GM10248 (cell line): ENCODE data around the gene IER5.

Experiments used
- CTCF ChIA-PET: fragments of 300-600 bp; sonication (Branson Sonifier 250); formaldehyde crosslinking; extraction: SDS; loops from one replicate; lab custom pipeline; 2021; ENCODE audit warnings: antibody characterized with exemption; lab: Yijun Ruan, JAX
- POLR2A ChIA-PET: fragments of 350-650 bp; sonication (Branson Sonifier 250); formaldehyde crosslinking; extraction: SDS; loops from one replicate; lab custom pipeline; 2020; ENCODE audit warnings: antibody characterized with exemption; lab: Yijun Ruan, JAX
- DNase-seq: peaks from one replicate; pipeline ENCODE4 v3.0.0; 2012; ENCODE audit errors: extremely low spot score
- CTCF ChIP-seq: IDR thresholded peaks from 2 replicates; pipeline ENCODE4 v1.5.1; 2012; ENCODE audit warnings: mild to moderate bottlenecking, low read depth; ENCODE audit errors: extremely low read depth, missing control alignments, control extremely low read depth

IER5 gene

GRCh38 chr1:181061891-181062835, 26.3 kb upstream of the IER5 start:
- peak; percentile 79 for DNase-seq
- ChIA-PET POLR2A (interaction anchor here (0.6 to 1.7 kb wide), 8 partner anchors 17 to 91 kb away, joined by 3 to 11 read pairs (median 3); partner anchors contain the start of gene IER5), CTCF (interaction anchor here (0.7 to 5.3 kb wide), 16 partner anchors 11 to 547 kb away, joined by 3 to 29 read pairs (median 4); no protein-coding TSS in a partner anchor)
- no peak for TF ChIP-seq CTCF

GRCh38 chr1:181062836-181063428, 25.6 kb upstream of the IER5 start:
- ChIA-PET POLR2A (interaction anchor here (0.6 to 1.7 kb wide), 7 partner anchors 16 to 41 kb away, joined by 3 to 11 read pairs (median 3); partner anchors contain the start of gene IER5), CTCF (interaction anchor here (0.8 to 5.3 kb wide), 14 partner anchors 10 to 181 kb away, joined by 3 to 29 read pairs (median 4); no protein-coding TSS in a partner anchor)

GRCh38 chr1:181064011-181064623, 24.4 kb upstream of the IER5 start:
- DNase-seq: no peak
- ChIA-PET CTCF (interaction anchor here (0.7 to 5.3 kb wide), 7 partner anchors 9 to 102 kb away, joined by 3 to 29 read pairs (median 4); no protein-coding TSS in a partner anchor), POLR2A (interaction anchor here (0.6 kb wide), 1 partner anchor 36 kb away, joined by 4 read pairs; no protein-coding TSS in a partner anchor)
- TF ChIP-seq CTCF: no peak

More at GRCh38 chr1:181062836-181063428, 25.6 kb upstream of the IER5 start:
- DNase-seq: peak; percentile 58
- no peak for TF ChIP-seq CTCF

GRCh38 chr1:181064702-181065101, 23.8 kb upstream of the IER5 start:
- no peak for DNase-seq
- CTCF ChIA-PET: interaction anchor here (1.0 to 5.3 kb wide), 4 partner anchors 11 to 101 kb away, joined by 3 to 29 read pairs (median 4); no protein-coding TSS in a partner anchor
- TF ChIP-seq CTCF: no peak
- POLR2A ChIA-PET: no interaction called here

GRCh38 chr1:181073638-181074037, 14.9 kb upstream of the IER5 start:
- no peak for DNase-seq
- no peak for TF ChIP-seq CTCF
- CTCF ChIA-PET: interaction anchor here (1.0 to 1.6 kb wide), 2 partner anchors 10 to 35 kb away, joined by 3 to 4 read pairs; no protein-coding TSS in a partner anchor
- POLR2A ChIA-PET: no interaction called here
